G401 (cell line): Measurements from ENCODE around the gene CNNM3. TPM values are rescaled to one million over a fixed set of nuclear protein-coding genes. Genes with fewer than 3 reads are reported as not detected.
"Not testable (repeated sequence)": the region's sequence is repeated elsewhere in the genome, so short reads cannot be mapped to it uniquely, and the experiment has no call there.

Experiments used
- DNase-seq: peaks from one replicate; pipeline ENCODE4 v3.0.0-alpha.2; 2015; ENCODE audit warnings: low spot score
- in situ Hi-C: cut with HindIII; loops from 2 replicates; pipeline ENCODE4 v1.10.0; 2016; ENCODE audit warnings: low sequenced_read_pairs, mixed read lengths
- total RNA-seq: library from RNA; depleted of rRNA; stranded (reverse); fragments of >200 nt; shearing (Covaris generic); gene quantifications from 2 replicates; pipeline ENCODE4 v1.2.3, GENCODE V29; 2014; rRNA removed

CNNM3 gene
- total RNA-seq: 15.9 and 16.6 TPM in 2 replicates

- peak; percentile 93 for DNase-seq
- in situ Hi-C loops: no loop called here
Observed at GRCh38 chr2:96816127-96816835, at the start of gene CNNM3. CNNM3 (plus strand) TSS chr2:96816268; CDS start chr2:96816278, 10 bp downstream.

GRCh38 chr2:96767135-96767871, 48.8 kb upstream of the CNNM3 start:
- DNase-seq: no peak

GRCh38 chr2:96768083-96768561, 47.9 kb upstream of the CNNM3 start:
- in situ Hi-C loops: no loop called here
- peak; percentile 37 for DNase-seq

More at GRCh38 chr2:96767135-96767871, 48.8 kb upstream of the CNNM3 start:
- in situ Hi-C loops: no loop called here

GRCh38 chr2:96769814-96770213, 46.3 kb upstream of the CNNM3 start:
- in situ Hi-C loops: no loop called here
- DNase-seq: peak; percentile 58

GRCh38 chr2:96770442-96771202, 45.4 kb upstream of the CNNM3 start:
- DNase-seq: no peak
- in situ Hi-C loops: no loop called here

GRCh38 chr2:96771796-96772618, 44.1 kb upstream of the CNNM3 start:
- in situ Hi-C loops: no loop called here
- no peak for DNase-seq

- no peak for DNase-seq
- in situ Hi-C loops: no loop called here
Observed at GRCh38 chr2:96772903-96773671, 43.0 kb upstream of the CNNM3 start.

GRCh38 chr2:96773922-96774321, 42.1 kb upstream of the CNNM3 start:
- DNase-seq: no peak
- in situ Hi-C loops: no loop called here

- no peak for DNase-seq
- in situ Hi-C loops: no loop called here
Observed at GRCh38 chr2:96775160-96775559, 40.9 kb upstream of the CNNM3 start.

GRCh38 chr2:96783388-96783787, 32.7 kb upstream of the CNNM3 start:
- in situ Hi-C loops: no loop called here
- no peak for DNase-seq

- DNase-seq: no peak
- in situ Hi-C loops: no loop called here
Observed at GRCh38 chr2:96787411-96787810, 28.7 kb upstream of the CNNM3 start.

- in situ Hi-C loops: no loop called here
- peak; percentile 89 for DNase-seq
Observed at GRCh38 chr2:96788442-96789244, 27.4 kb upstream of the CNNM3 start.

- in situ Hi-C loops: no loop called here
- no peak for DNase-seq
Observed at GRCh38 chr2:96789245-96789617, 26.8 kb upstream of the CNNM3 start.

GRCh38 chr2:96792772-96793749, 23.0 kb upstream of the CNNM3 start:
- DNase-seq: no peak
- in situ Hi-C loops: no loop called here

GRCh38 chr2:96795076-96795475, 21.0 kb upstream of the CNNM3 start:
- in situ Hi-C loops: no loop called here
- no peak for DNase-seq

- in situ Hi-C loops, DNase-seq: not testable (repeated sequence)
Observed at GRCh38 chr2:96796497-96796896, 19.6 kb upstream of the CNNM3 start.
